GM23248 (cell line): ENCODE results near the gene TFR2. TPM values are rescaled to one million over a fixed set of nuclear protein-coding genes. Genes with fewer than 3 reads are reported as not detected.

ENCODE experiments used
- DNase-seq: peaks from one replicate; pipeline ENCODE4 v3.0.0-alpha.2; 2015
- H2AFZ ChIP-seq: fragments of 200-600 bp; sonication (generic); 2 replicates; pipeline ENCODE4 v1.6.1; 2016; ENCODE audit warnings: antibody characterized with exemption
- H3F3A ChIP-seq: fragments of 200-600 bp; sonication (generic); 2 replicates; pipeline ENCODE4 v1.6.1; 2016; ENCODE audit warnings: mild to moderate bottlenecking, antibody characterized with exemption, mixed run types; ENCODE audit not compliant: insufficient read depth
- H3K27ac ChIP-seq: fragments of 200-600 bp; sonication (generic); 2 replicates; pipeline ENCODE4 v1.5.1; 2016; ENCODE audit warnings: mild to moderate bottlenecking
- H3K27me3 ChIP-seq: fragments of 200-600 bp; sonication (generic); replicated peaks from 2 replicates; pipeline ENCODE4 v1.6.1; 2016; ENCODE audit warnings: mild to moderate bottlenecking; ENCODE audit not compliant: insufficient read depth
- H3K36me3 ChIP-seq: fragments of 200-600 bp; sonication (generic); 2 replicates; pipeline ENCODE4 v1.6.1; 2016; ENCODE audit warnings: low read depth, mild to moderate bottlenecking
- H3K4me1 ChIP-seq: fragments of 200-600 bp; sonication (generic); 2 replicates; pipeline ENCODE4 v1.6.1; 2016; ENCODE audit warnings: mild to moderate bottlenecking; ENCODE audit not compliant: insufficient read depth
- H3K4me2 ChIP-seq: fragments of 200-600 bp; sonication (generic); one replicate; pipeline ENCODE4 v1.6.1; 2016; ENCODE audit warnings: mild to moderate bottlenecking; ENCODE audit not compliant: unreplicated experiment
- H3K4me3 ChIP-seq: fragments of 200-600 bp; sonication (generic); 2 replicates; pipeline ENCODE4 v1.5.1; 2016; ENCODE audit warnings: mild to moderate bottlenecking
- H3K79me2 ChIP-seq: fragments of 200-600 bp; sonication (generic); 2 replicates; pipeline ENCODE4 v1.6.1; 2016; ENCODE audit warnings: mild to moderate bottlenecking; ENCODE audit not compliant: insufficient read depth
- H3K9ac ChIP-seq: fragments of 200-600 bp; sonication (generic); 2 replicates; pipeline ENCODE4 v1.6.1; 2016; ENCODE audit warnings: mild to moderate bottlenecking
- H3K9me2 ChIP-seq: fragments of 200-600 bp; sonication (generic); 2 replicates; pipeline ENCODE4 v1.6.1; 2016; ENCODE audit warnings: mixed run types, mild to moderate bottlenecking, moderate library complexity; ENCODE audit not compliant: insufficient read depth
- H3K9me3 ChIP-seq: fragments of 200-600 bp; sonication (generic); one replicate; pipeline ENCODE4 v1.6.1; 2017; ENCODE audit warnings: low read depth
- H4K20me1 ChIP-seq: fragments of 200-600 bp; sonication (generic); 2 replicates; pipeline ENCODE4 v1.6.0; 2016; ENCODE audit not compliant: insufficient read depth
- EZH2 ChIP-seq: fragments of 200-600 bp; sonication (generic); IDR thresholded peaks from 2 replicates; pipeline ENCODE4 v1.6.1; 2018; ENCODE audit warnings: antibody characterized with exemption, mild to moderate bottlenecking; ENCODE audit not compliant: insufficient read depth, poor library complexity, severe bottlenecking
- EZH2phosphoT487 ChIP-seq: fragments of 200-600 bp; sonication (generic); IDR thresholded peaks from 2 replicates; pipeline ENCODE4 v1.6.1; 2018; ENCODE audit warnings: antibody characterized with exemption, moderate library complexity, mild to moderate bottlenecking, low read depth; ENCODE audit not compliant: insufficient read depth
- WGBS, 2 experiments: methylation state at CpG; one replicate each; pipeline ENCODE4 v1.1.6; 2015 to 2017; ENCODE audit warnings: low lambda C conversion rate in 2 of 2, low coverage in 1 of 2; ENCODE audit errors: missing lambda C conversion rate in 2 of 2; 5-methylcytosine and 5-hydroxymethylcytosine counted together
- in situ Hi-C: fragments of 300-500 bp; cut with MboI; formaldehyde crosslinking; loops from 2 replicates; pipeline ENCODE4 v1.15.0; 2020
- polyA plus RNA-seq: library from polyadenylated mRNA; unstranded; fragments of >200 nt; fragmentation: Nextera tagmentation; extraction: Ambion mirVana; gene quantifications from 2 replicates; pipeline ENCODE4 v1.2.1, GENCODE V29; 2016
- total RNA-seq: library from RNA; depleted of rRNA; stranded (reverse); fragments of >200 nt; shearing (Covaris generic); gene quantifications from 2 replicates; pipeline ENCODE4 v1.2.3, GENCODE V29; 2014

The TFR2 gene
- total and polyA plus RNA-seq, 2 experiments from 2014 or later: 0.11 to 0.79 TPM

- Histone ChIP-seq H3K79me2 (no peaks in the 10 kb centered on the region), H3K4me2 (no peak overlapping the region), H2AFZ (no peak overlapping the region), H3F3A (no peaks in the 10 kb centered on the region), H3K9me3 (no peaks in the 10 kb centered on the region), H3K4me1 (no peaks in the 10 kb centered on the region), H4K20me1 (no peaks in the 10 kb centered on the region), H3K9me2 (no peaks in the 10 kb centered on the region), H3K27ac (no peak overlapping the region), H3K36me3 (no peaks in the 10 kb centered on the region), H3K4me3 (no peak overlapping the region), H3K9ac (no peak overlapping the region), H3K27me3 (no peaks in the 10 kb centered on the region)
- TF ChIP-seq EZH2phosphoT487 (no peak), EZH2 (no peak)
- in situ Hi-C loops: no loop called here
- DNase-seq: no peak
- WGBS, 2 experiments: 73 to 83% methylated on average over 6 of the region's 6 CpGs
Measured at GRCh38 chr7:100620239-100620638, 21.1 kb downstream of the TFR2 start.

DNA sequence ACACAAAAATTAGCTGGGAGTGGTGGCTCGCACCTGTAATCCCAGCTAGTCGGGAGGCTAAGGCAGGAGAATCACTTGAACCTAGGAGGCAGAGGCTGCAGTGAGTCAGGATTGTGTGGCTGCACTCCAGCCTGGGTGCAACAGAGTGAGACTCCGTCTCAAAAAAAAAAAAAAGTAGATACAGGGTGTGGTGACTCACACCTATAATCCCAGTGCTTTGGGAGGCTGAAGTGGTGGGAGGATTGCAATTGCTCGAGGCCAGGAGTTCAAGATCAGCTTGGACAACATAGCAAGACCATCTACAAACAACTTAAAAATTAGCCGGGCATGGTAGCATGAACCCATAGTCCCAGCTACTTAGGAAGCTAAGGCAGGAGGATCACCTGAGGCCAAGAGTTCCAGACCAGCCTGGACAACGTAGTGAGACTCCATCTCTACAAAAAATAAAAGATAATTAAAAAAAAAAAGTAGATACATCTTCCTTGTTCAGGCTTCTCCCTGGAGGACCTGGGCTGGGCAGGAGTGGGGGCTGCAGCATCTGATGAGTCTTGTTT, 27.0 kb downstream of the TFR2 start:
- TF ChIP-seq EZH2phosphoT487 (no peak), EZH2 (no peak)
- Histone ChIP-seq H3K9me3 (no peaks in the 10 kb centered on the region), H3K27ac (no peak overlapping the region), H2AFZ (no peak overlapping the region), H3F3A (peaks cover 6% of the 10 kb centered on the region), H3K4me2 (no peak overlapping the region), H3K9ac (no peak overlapping the region), H3K4me1 (no peaks in the 10 kb centered on the region), H3K36me3 (no peaks in the 10 kb centered on the region), H3K79me2 (no peaks in the 10 kb centered on the region), H3K9me2 (no peaks in the 10 kb centered on the region), H3K4me3 (no peak overlapping the region), H3K27me3 (no peaks in the 10 kb centered on the region), H4K20me1 (no peaks in the 10 kb centered on the region)
- DNase-seq: no peak
- in situ Hi-C loops: no loop called here
- WGBS, 2 experiments: 66 to 69% methylated on average over 6 of the region's 6 CpGs

DNA sequence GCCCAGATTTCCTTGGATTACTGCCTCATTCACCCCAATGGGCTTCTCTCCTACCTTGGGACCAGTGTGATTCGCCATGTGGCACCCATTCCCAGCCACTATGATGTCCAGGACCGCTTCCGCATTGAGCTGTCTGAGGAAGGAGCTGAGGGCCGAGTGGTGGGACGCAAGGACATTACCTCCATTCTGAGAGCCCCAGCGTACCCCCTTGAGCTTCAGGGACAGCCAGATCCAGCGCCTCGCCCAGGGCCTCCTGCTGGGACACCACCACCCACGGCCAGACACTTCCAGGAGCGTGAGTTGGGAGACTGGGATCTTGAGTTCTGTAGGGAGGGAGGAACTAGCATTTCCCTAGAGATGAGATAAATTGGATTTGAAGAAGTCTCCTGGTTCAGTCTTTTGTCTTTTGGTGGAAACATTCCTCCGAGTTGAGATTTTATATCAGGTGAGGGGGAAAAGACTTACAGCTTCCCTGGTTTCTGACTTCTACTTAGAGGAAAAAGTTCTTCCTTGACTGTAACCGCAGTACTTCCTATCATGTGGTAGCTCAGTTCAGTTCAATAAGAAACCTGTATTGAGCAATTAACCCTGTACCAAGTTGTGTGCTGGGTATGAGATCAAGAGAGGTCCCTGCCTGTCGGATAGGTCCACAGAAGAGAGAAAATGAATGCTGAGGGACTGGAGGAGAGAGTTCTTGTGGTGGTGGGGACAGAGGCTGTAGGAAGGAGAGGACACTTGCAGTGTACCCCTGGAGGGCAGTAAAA, 27.8 kb downstream of the TFR2 start:
- Histone ChIP-seq H3K36me3 (no peaks in the 10 kb centered on the region), H3K9me2 (no peaks in the 10 kb centered on the region), H3K4me1 (no peaks in the 10 kb centered on the region), H3F3A (peaks cover 6% of the 10 kb centered on the region), H3K4me3 (peak overlapping the region; percentile 89; the same call in 1 of the 2 replicates), H3K27me3 (no peaks in the 10 kb centered on the region), H2AFZ (no peak overlapping the region), H4K20me1 (no peaks in the 10 kb centered on the region), H3K9me3 (no peaks in the 10 kb centered on the region), H3K9ac (0 out of 2 replicates have a peak overlapping the region, but pooled peaks have one; percentile 76), H3K79me2 (no peaks in the 10 kb centered on the region), H3K4me2 (no peak overlapping the region), H3K27ac (no peak overlapping the region)
- no peak for TF ChIP-seq EZH2
- no peak for TF ChIP-seq EZH2phosphoT487
- DNase-seq: no peak
- in situ Hi-C loops: no loop called here
- WGBS, 2 experiments: 90 to 92% methylated on average over 13 of the region's 13 CpGs

DNA sequence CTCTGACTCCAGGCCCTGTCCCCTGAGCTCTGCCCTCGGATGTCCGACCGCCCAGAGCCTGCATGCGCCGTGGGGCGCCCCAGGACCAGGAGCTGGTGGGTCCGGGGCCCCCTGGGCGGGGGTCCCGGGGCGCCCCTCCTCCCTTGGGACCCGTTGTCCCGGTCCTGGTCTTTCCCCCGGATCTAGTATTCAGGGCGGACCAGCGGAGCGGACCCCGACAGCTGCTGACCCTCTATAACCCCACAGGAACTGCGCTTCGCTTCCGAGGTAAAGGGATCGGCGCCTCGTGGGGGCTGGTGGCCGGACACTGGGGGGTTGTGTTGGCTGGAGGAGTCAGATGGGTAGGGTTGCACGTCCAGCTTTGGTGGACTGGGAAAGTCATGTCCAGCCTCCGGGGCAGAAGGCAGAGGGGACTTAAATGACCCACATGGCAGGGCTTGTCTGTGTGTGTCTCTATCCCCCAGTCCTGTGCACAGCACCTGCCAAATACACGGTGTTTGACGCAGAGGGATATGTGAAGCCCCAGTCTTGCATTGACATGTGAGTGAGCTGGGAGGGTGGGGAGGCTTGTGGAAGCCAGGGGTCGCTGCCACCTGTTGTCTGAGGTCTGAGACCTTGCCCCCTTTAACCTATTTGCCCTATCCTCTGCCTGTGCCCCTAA, 28.5 kb downstream of the TFR2 start:
- Histone ChIP-seq H3K27ac (no peak overlapping the region), H3K27me3 (no peaks in the 10 kb centered on the region), H3K79me2 (no peaks in the 10 kb centered on the region), H3K4me3 (peak overlapping the region; percentile 89), H4K20me1 (no peaks in the 10 kb centered on the region), H3K9ac (peak overlapping the region; percentile 76), H3F3A (peaks cover 12% of the 10 kb centered on the region), H2AFZ (peak overlapping the region; percentile 89), H3K9me3 (no peaks in the 10 kb centered on the region), H3K4me1 (no peaks in the 10 kb centered on the region), H3K4me2 (peak overlapping the region; percentile 77), H3K9me2 (no peaks in the 10 kb centered on the region), H3K36me3 (no peaks in the 10 kb centered on the region)
- 5 to 13% methylated on average over 22 to 29 of the region's 29 CpGs for WGBS, 2 experiments
- in situ Hi-C loops: no loop called here
- DNase-seq: peak; percentile 27
- TF ChIP-seq EZH2 (no peak), EZH2phosphoT487 (no peak)
